Breast epithelium (tissue), 4 donors: ENCODE results near the gene OR2B2. TPM values are rescaled to one million over a fixed set of nuclear protein-coding genes. Genes with fewer than 3 reads are reported as not detected.

Experiments
- DNase-seq, 2 donors: peaks; one replicate each; pipeline ENCODE4 v3.0.0-alpha.2; 2019; ENCODE audit warnings: low spot score in 2 of 2
- H3K27ac ChIP-seq, 2 donors: fragments of 200-600 bp; sonication (generic) in 1 of 2; one replicate each; pipeline ENCODE4 v1.5.1; 2016 to 2019; ENCODE audit warnings: mild to moderate bottlenecking in 1 of 2
- H3K27me3 ChIP-seq, 2 donors: fragments of 200-600 bp; sonication (generic) in 1 of 2; one replicate each; pipeline versions ENCODE4 v1.5.1 to v1.6.0; 2017 to 2019; ENCODE audit warnings: control low read depth in 1 of 2, mild to moderate bottlenecking in 1 of 2
- H3K36me3 ChIP-seq: fragments of 200-600 bp; one replicate; pipeline ENCODE4 v1.5.1; 2019
- H3K4me1 ChIP-seq, 2 donors: fragments of 200-600 bp; sonication (generic); one replicate each; pipeline ENCODE4 v1.5.1; 2016 to 2019; ENCODE audit warnings: control low read depth in 1 of 2
- H3K4me3 ChIP-seq, 3 donors: fragments of 200-600 bp; sonication (generic); 1 replicate in 2 of 3; 2 replicates in 1 of 3; pipeline ENCODE4 v1.5.1; 2016 to 2019; ENCODE audit warnings: mild to moderate bottlenecking in 3 of 3, moderate library complexity in 2 of 3
- H3K9me3 ChIP-seq, 2 donors: fragments of 200-600 bp; sonication (generic) in 1 of 2; one replicate each; pipeline ENCODE4 v1.5.1; 2016 to 2019; ENCODE audit warnings: control low read depth in 1 of 2
- CTCF ChIP-seq, 3 donors: fragments of 450-650 bp; IDR thresholded peaks; one replicate each; pipeline ENCODE4 v1.5.1; 2016 to 2017; ENCODE audit warnings: antibody characterized with exemption in 3 of 3, mild to moderate bottlenecking in 3 of 3, moderate library complexity in 3 of 3
- POLR2A ChIP-seq: fragments of 450-650 bp; IDR thresholded peaks from one replicate; pipeline ENCODE4 v1.6.1; 2016; ENCODE audit warnings: antibody characterized with exemption, mild to moderate bottlenecking, moderate library complexity
- POLR2AphosphoS5 ChIP-seq, 3 donors: sonication (generic); formaldehyde crosslinking; IDR thresholded peaks; one replicate each; pipeline ENCODE4 v1.6.1; 2017; ENCODE audit warnings: antibody characterized with exemption in 3 of 3
- intact Hi-C: fragments of 100-400 bp; cut with DNase I; formaldehyde crosslinking; loops from one replicate; pipeline ENCODE4 v1.15.1; 2023; ENCODE audit warnings: low total_unique reads
- total RNA-seq, 3 donors: library from RNA; depleted of rRNA; stranded (reverse); fragments of >200 nt; gene quantifications; one replicate each; pipeline ENCODE4 v1.1.0, GENCODE V29; 2016

The OR2B2 gene
- total RNA-seq, 3 donors from 2014 or later, result not detected

- no peaks in the 10 kb centered on the region for H3K36me3 ChIP-seq
- no peaks in the 10 kb centered on the region for H3K4me1 ChIP-seq
- peak; percentile 71 to 78 for DNase-seq
- no peaks in the 10 kb centered on the region for H3K9me3 ChIP-seq
- intact Hi-C loops, result loop anchor here (10.0 kb wide), 1 partner anchor 719 kb away; no protein-coding TSS in a partner anchor
- peak overlapping the region; percentile 85 to 88 for H3K27ac ChIP-seq
- TF ChIP-seq CTCF (IDR thresholded peaks at IDR 0.05) (no peak), POLR2AphosphoS5 (IDR thresholded peaks at IDR 0.05) (peak in 1 of 3 donors; percentile 48), POLR2A (no peak)
- H3K27me3 ChIP-seq, result peaks cover 3 to 14% of the 10 kb centered on the region in 2 donors
- peak overlapping the region; percentile 53 to 72 (median 71) for H3K4me3 ChIP-seq
Measured at GRCh38 chr6:27893836-27894807, 18.1 kb downstream of the OR2B2 start.

- Histone ChIP-seq H3K27me3 (peaks cover 3 to 14% of the 10 kb centered on the region in 2 donors), H3K36me3 (no peaks in the 10 kb centered on the region), H3K27ac (peak overlapping the region; percentile 80 to 88), H3K4me3 (peak overlapping the region; percentile 53 to 72 (median 71)), H3K9me3 (no peaks in the 10 kb centered on the region), H3K4me1 (no peaks in the 10 kb centered on the region)
- TF ChIP-seq CTCF (IDR thresholded peaks at IDR 0.05), result no peak
- TF ChIP-seq POLR2A, result peak; percentile 58
- TF ChIP-seq POLR2AphosphoS5 (IDR thresholded peaks at IDR 0.05), result peak; percentile 92 to 94 (median 93)
- intact Hi-C loops, result loop anchor here (10.0 kb wide), 1 partner anchor 718 kb away; no protein-coding TSS in a partner anchor
- DNase-seq, result peak; percentile 81 to 91
Measured at GRCh38 chr6:27893059-27893835, 18.9 kb downstream of the OR2B2 start.

GRCh38 chr6:27892649-27893058 lies 19.5 kb downstream of the OR2B2 start:
- no peak for TF ChIP-seq CTCF (IDR thresholded peaks at IDR 0.05)
- no peak for TF ChIP-seq POLR2AphosphoS5 (IDR thresholded peaks at IDR 0.05)
- H3K27me3 ChIP-seq, result peaks cover 3 to 14% of the 10 kb centered on the region in 2 donors
- H3K27ac ChIP-seq, result peak overlapping the region; percentile 80 to 88
- peak overlapping the region; percentile 53 to 72 (median 71) for H3K4me3 ChIP-seq
- no peaks in the 10 kb centered on the region for H3K36me3 ChIP-seq
- DNase-seq, result no peak
- no peaks in the 10 kb centered on the region for H3K9me3 ChIP-seq
- intact Hi-C loops, result loop anchor here (10.0 kb wide), 1 partner anchor 718 kb away; no protein-coding TSS in a partner anchor
- H3K4me1 ChIP-seq, result no peaks in the 10 kb centered on the region

- peaks cover 3 to 14% of the 10 kb centered on the region in 2 donors for H3K27me3 ChIP-seq
Measured at GRCh38 chr6:27891320-27891875, 20.8 kb downstream of the OR2B2 start.

More at GRCh38 chr6:27891320-27891875, 20.8 kb downstream of the OR2B2 start:
- no peak for DNase-seq
- H3K27ac ChIP-seq, result no peak overlapping the region
- no peaks in the 10 kb centered on the region for H3K4me1 ChIP-seq
- intact Hi-C loops, result loop anchor here (10.0 kb wide), 1 partner anchor 717 kb away; no protein-coding TSS in a partner anchor
- no peaks in the 10 kb centered on the region for H3K9me3 ChIP-seq
- H3K4me3 ChIP-seq, result peak overlapping the region in 1 of 3 donors; percentile 66
- TF ChIP-seq POLR2AphosphoS5 (IDR thresholded peaks at IDR 0.05) (no peak), CTCF (IDR thresholded peaks at IDR 0.05) (no peak), POLR2A (no peak)
- no peaks in the 10 kb centered on the region for H3K36me3 ChIP-seq
